Gastrocnemius medialis (tissue), 4 donors: ENCODE measurements around the gene POLR3B.

ENCODE experiments used
- CTCF ChIP-seq, 5 experiments: fragments of 450-650 bp in 3 of 5; fragments of 200-600 bp in 2 of 5; sonication (generic) in 2 of 5; IDR thresholded peaks in 4 of 5; conservative IDR thresholded peaks in 1 of 5; 1 replicate in 4 of 5; 2 replicates in 1 of 5; pipeline ENCODE4 v1.5.1; 2016 to 2019; ENCODE audit warnings: antibody characterized with exemption in 5 of 5, mild to moderate bottlenecking in 3 of 5, moderate library complexity in 3 of 5
- POLR2A ChIP-seq, 2 donors: fragments of 450-650 bp; IDR thresholded peaks; one replicate each; pipeline ENCODE4 v1.6.1; 2017; ENCODE audit warnings: antibody characterized with exemption in 2 of 2, mild to moderate bottlenecking in 2 of 2, moderate library complexity in 2 of 2

- no peak for TF ChIP-seq POLR2A (IDR thresholded peaks at IDR 0.05)
- TF ChIP-seq CTCF (IDR thresholded peaks at IDR 0.05 in 4 of 5, conservative IDR thresholded peaks at IDR 0.05 in 1 of 5): no peak
These were observed 30.4 kb downstream of the POLR3B start for GRCh38 chr12:106387848-106388377.
